HG03066 (cell line): ENCODE results near the gene NOD1.
"Not testable (repeated sequence)": the region's sequence is repeated elsewhere in the genome, so short reads cannot be mapped to it uniquely, and the experiment has no call there.

ENCODE experiments used
- ATAC-seq: cut with Tn5 transposase; IDR thresholded peaks from one replicate; pipeline ENCODE4 v1.9.1; 2021; ENCODE audit warnings: low read depth; ENCODE audit not compliant: unreplicated experiment

NOD1 gene

GRCh38 chr7:30505174-30505697 is 26.7 kb upstream of the NOD1 start:
- no peak for ATAC-seq

DNA sequence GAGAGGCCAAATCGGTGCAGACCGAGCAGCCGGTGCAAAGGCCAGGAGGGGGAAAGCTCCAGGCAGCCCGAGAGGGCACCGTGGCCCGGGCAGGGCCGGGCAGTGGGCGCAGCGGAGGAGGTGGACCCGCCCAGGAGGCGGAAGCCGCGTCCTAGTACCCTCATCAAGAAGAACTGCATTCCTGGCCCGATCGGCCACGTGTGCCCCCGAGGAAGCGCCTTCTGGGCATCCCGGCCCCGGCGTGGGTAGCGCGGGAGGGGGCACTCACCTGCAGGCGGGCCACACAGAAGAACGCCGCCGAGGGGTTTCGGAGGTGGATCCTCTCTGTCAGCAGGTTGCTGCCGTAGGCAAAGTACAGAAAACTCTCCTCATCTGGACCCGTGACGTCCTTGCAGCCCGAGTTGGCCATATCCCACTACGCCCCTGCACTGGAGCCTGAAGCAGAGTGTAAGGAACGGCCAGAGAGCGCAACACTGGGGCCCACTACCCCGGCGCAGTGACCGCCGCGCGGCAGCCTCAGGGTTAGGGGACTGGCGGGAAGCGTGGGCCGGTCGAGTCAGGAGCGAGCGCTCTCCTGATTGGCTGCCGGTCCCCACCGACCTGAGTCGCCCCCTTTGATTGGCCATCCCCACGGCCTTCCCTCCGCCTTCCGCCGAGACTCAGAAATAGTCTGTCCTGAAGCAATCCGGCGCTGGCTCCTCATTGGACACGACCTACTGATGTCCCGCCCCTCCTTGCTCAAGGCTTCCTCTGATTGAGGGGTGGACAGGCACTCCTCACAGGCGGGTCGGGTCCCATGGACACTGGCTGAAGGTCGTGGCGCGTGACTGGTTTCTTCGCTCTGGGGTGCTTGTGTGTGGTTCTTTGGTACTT is 26.0 kb upstream of the NOD1 start, which contains the start of gene GGCT:
Gene GGCT, minus strand, starts transcription at position 529 of the 873 bp plus-strand sequence. Its CDS starts 120 bp downstream, at position 409.
- ATAC-seq: peak; percentile 98

DNA sequence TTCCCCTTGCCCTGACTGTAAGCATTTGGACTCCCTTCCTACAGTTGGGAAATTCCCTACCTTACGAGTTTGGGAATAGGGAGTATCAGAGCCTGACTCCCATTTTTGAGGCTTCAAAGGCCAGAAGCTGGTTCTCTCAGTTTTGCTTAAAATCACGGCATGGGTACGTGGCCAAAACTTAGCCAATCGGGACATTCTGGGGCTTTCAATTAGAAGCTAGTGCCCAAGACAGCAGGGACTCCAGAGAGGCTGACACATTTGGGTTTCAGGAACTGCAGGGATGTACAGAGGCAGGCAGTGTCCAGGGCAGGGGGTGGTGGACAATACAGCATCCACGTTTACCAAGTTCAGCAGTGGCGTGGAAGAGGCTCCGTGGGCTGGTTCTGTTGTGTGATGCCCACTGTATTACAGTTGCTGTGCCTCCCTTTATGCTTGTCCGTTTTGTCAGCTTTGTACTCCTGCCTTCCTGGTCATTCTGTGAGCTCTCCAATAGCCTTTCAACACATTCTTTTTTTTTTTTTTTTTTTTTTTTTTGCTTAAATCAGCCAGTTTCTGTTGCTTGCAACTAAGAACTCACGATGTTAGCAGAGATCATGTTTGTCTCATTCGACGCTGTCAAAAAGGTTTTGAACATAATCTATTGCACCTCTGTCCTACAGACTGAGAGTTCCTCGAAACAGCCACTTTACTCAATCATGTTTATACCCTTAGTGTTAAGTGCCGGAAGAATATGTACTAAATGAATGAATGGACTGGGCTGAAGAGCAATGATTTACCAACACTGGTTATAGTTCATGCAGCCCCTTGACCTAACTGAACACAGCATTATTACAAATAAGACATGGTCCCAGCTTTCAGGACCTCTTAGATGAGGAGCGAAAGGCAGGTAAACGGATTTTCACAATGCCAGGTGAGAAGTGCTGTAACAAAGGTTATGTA is 25.0 kb upstream of the NOD1 start:
- no peak for ATAC-seq

DNA sequence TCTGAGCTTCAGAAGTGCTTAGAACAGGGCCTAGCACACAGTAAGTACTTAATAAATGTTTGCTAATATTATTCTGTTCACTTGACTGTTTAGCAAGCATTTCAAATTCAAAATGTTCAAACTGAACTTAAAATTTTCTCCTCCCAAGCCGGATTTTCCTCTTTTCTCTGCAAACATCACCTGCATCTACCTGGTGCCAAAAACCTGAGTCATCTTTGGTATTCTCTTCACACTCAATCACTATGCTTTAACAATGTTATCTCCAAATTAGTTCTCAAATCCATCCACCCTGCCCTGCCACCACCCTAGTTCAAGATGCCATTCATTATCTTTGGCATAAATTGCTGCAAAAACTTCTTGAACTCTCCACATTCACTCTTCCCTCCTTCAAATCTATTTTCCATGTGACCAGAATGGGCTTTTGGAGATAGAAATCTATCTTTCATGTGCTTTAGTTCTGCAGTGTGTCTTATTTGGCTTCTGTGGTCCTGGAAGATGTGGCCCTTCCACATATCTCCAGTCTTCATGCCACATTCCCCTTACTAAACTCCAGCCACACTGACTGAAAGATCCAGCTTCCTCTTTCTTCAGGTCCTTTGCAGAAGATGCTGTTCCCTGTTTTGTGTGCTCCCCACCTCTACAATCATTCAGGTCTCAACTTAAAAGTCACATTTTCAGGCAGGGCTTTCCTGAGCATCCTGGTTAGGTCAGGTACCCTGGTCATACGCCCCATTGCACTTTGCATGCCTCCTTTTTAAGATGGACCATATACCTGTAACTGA is 24.1 kb upstream of the NOD1 start:
- no peak for ATAC-seq

- ATAC-seq: no peak
Observed at GRCh38 chr7:30501264-30501663, 22.7 kb upstream of the NOD1 start.

DNA sequence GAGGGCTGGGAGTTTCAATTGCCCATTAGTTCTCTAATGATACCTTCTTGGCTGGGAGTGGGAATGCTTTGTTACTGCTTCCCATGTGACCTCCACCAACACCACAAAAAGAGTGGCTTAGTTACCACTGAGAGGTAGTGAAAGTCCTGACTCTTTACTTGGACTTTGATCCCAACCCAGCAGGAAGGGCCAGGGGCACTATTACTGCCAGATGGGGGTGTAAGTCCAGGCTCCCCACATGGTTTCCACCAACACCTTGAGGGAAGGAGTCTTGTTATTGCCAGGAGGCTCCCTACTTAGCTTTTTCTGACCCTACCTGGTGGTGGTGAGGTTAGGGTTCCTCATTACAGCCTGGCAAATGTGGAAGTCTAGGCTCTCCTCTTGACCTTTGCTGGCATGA is 14.6 kb upstream of the NOD1 start:
- ATAC-seq: no peak

GRCh38 chr7:30491417-30491816 is 12.8 kb upstream of the NOD1 start:
- no peak for ATAC-seq

DNA sequence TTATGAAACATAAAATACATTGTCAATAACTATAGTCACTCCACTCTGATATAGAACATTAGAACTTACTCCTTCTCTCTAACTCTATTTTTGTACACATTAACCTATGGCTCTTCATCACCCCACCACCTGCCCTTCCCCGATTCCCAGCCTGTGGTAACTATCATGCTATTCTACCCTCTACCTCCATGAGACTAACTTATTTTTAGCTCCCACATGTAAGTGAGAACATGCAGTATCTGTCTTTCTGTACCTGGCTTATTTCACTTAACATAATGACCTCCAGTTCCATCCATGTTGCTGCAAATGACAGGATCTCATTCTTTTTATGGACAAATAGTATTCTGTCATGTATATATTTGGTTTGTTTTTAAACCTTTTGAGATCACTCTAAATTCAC is 8.8 kb upstream of the NOD1 start:
- ATAC-seq: no peak

DNA sequence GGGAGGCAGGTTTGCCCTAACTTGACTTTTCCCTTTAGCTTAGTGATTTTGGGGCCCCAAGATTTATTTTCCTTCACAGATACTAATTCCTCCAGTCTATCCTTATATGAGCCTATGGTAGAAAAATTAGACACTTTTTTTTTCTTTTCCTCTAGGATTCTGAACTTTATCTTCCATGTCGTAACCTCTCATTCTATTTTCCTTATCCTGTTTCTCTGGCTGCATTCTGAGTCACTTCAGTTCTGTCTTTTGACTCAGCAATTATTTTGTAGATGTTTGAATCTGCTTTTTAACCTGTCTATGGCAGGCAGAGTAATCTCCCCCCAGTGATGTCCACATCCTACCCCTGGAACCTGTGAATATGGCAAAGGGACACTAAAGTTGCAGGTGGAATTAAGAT is 7.1 kb upstream of the NOD1 start:
- no peak for ATAC-seq

GRCh38 chr7:30481416-30481815 is 2.8 kb upstream of the NOD1 start:
- not testable (repeated sequence) for ATAC-seq

DNA sequence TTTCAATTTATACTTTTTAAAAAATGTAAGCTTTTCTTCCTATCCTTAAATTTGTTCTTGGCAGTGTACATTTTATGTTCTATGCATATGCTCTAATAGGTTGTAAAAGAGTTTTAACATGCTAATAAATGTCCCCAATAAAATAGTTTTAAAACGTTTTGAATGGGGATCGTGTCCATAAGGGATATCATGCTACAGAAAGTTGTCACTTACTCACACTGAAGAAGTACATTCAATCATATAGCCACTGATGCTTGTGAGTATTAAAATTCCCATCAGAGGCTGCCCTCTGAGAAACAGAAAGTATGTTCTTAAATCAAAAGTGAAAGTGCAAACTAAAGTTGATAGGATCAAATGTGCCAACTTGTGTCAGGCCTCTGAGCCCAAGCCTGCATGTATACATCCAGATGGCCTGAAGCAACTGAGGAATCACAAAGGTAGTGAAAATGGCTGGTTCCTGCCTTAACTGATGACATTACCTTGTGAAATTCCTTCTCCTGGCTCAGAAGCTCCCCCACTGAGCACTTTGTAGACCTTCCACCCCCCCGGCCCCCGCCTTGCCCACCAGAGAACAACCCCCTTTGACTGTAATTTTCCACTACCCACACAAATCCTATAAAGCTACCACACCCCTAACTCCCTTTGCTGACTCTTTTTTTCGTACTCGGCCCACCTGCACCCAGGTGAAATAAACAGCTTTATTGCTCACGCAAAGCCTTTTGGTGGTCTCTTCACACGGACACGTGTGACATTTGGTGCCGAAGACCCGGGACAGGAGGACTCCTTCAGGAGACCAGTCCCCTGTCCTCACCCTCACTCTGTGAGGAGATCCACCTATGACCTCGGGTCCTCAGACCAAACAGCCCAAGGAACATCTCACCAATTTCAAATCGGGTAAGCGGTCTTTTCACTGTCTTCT is 877 bp upstream of the NOD1 start:
- ATAC-seq: no peak

- ATAC-seq: no peak
Observed at GRCh38 chr7:30476459-30477145, 2.0 kb downstream of the NOD1 start.

- ATAC-seq: no peak
Observed at GRCh38 chr7:30475580-30475979, 3.0 kb downstream of the NOD1 start.

- no peak for ATAC-seq
Observed at GRCh38 chr7:30474893-30475292, 3.7 kb downstream of the NOD1 start.

DNA sequence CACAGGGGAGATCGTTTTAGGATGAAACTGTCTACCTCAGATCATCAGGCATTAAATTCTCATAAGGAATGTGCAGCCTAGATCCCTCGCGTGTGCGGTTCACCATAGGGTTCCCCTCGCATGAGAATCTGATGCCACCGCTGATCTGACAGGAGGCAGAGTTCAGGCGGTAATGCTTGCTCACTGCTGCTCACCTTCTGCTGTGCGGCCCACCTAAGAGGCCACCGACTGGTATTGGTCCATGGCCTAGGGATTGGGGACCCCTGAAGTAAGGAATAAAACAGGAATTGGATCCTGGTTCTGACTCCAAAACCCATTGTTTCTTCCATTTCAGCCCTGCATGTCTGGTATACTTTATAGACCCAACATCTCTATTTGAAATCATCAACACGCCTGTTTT is 4.1 kb downstream of the NOD1 start:
- no peak for ATAC-seq

DNA sequence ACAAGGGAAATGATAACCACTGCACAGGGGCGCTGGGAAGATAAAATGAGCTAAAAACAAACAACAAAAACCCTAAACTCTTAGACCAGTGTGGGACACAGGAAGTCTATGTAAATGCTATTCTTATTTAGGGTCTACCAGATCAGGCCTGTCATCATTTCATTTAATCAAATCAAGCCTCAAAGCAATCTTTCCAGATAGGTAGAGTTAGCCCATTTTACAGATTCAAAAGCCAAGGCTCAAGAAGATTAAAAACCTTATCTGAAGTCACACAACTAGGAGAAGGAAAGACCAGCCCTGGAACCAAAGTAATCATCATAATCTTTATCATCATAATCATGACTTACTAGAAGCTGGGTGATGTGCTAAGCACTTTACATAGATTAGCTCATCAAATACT is 4.7 kb downstream of the NOD1 start:
- no peak for ATAC-seq

GRCh38 chr7:30472784-30473775 is 5.5 kb downstream of the NOD1 start:
- no peak for ATAC-seq
